K562 (cell line): ENCODE measurements around the gene FAM187B. TPM values are rescaled to one million over a fixed set of nuclear protein-coding genes. Genes with fewer than 3 reads are reported as not detected.

Experiments used
- ATF4 ChIP-seq: fragments of 450-650 bp; formaldehyde crosslinking; IDR thresholded peaks from 2 replicates; pipeline ENCODE4 v1.4.0; 2022; ENCODE audit warnings: mild to moderate bottlenecking, moderate library complexity
- CBFA2T2 ChIP-seq: fragments of 450-650 bp; conservative IDR thresholded peaks from 2 replicates; pipeline ENCODE4 v1.6.1; 2017; ENCODE audit warnings: mild to moderate bottlenecking
- CBFB ChIP-seq: sonication (generic); formaldehyde crosslinking; IDR thresholded peaks from 2 replicates; pipeline ENCODE4 v1.4.0; 2020; ENCODE audit warnings: mild to moderate bottlenecking, missing genetic modification reagents
- CBX1 ChIP-seq: sonication (generic); IDR thresholded peaks from 2 replicates; pipeline ENCODE4 v1.6.1; 2016; ENCODE audit warnings: antibody characterized with exemption, low read depth, mild to moderate bottlenecking
- ESRRB ChIP-seq: fragments of 250-450 bp; sonication (Bioruptor Pico); IDR thresholded peaks from 2 replicates; pipeline ENCODE4 v1.5.0; 2020; ENCODE audit warnings: mild to moderate bottlenecking, moderate library complexity, borderline replicate concordance
- GABPA ChIP-seq: fragments of 200-800 bp; sonication (Bioruptor generic); conservative IDR thresholded peaks from 2 replicates; pipeline ENCODE4 v1.6.1; 2016; ENCODE audit warnings: low read depth, missing genetic modification characterization, missing compliant biosample characterization
- MAZ ChIP-seq, 2 experiments: fragments of 450-650 bp in 1 of 2; sonication (generic) in 1 of 2; formaldehyde crosslinking; IDR thresholded peaks in 1 of 2; conservative IDR thresholded peaks in 1 of 2; 2 replicates each; pipeline versions ENCODE4 v1.4.0 to v1.5.0; 2020; ENCODE audit warnings: mild to moderate bottlenecking in 1 of 2, missing genetic modification reagents in 1 of 2
- MTA1 ChIP-seq: fragments of 450-650 bp; IDR thresholded peaks from 2 replicates; pipeline ENCODE4 v1.6.1; 2017; ENCODE audit warnings: borderline replicate concordance
- PTBP1 ChIP-seq: fragments of 200-400 bp; formaldehyde crosslinking; IDR thresholded peaks from 2 replicates; pipeline ENCODE4 v1.6.1; 2017; ENCODE audit warnings: low read depth, low read length
- RAD21 ChIP-seq, 2 experiments: fragments of 250-450 bp in 1 of 2; fragments of 450-650 bp in 1 of 2; sonication (Bioruptor Pico) in 1 of 2; formaldehyde crosslinking in 1 of 2; IDR thresholded peaks in 1 of 2; conservative IDR thresholded peaks in 1 of 2; 2 replicates each; pipeline versions ENCODE4 v1.4.0 to v1.8.0; 2020 to 2022; ENCODE audit warnings: mild to moderate bottlenecking in 2 of 2, moderate library complexity in 1 of 2
- TCF7 ChIP-seq: sonication (generic); IDR thresholded peaks from 2 replicates; pipeline ENCODE4 v1.6.1; 2016; ENCODE audit warnings: antibody characterized with exemption, borderline replicate concordance
- TCFL5 ChIP-seq: fragments of 250-450 bp; sonication (Bioruptor Pico); conservative IDR thresholded peaks from 2 replicates; pipeline ENCODE4 v1.6.1; 2021; ENCODE audit warnings: mild to moderate bottlenecking, moderate library complexity, matching md5 sums
- ZNF146 ChIP-seq: IDR thresholded peaks from one replicate; pipeline ENCODE4 v1.6.1; 2018; ENCODE audit warnings: missing compliant biosample characterization; ENCODE audit not compliant: unreplicated experiment
- polyA plus RNA-seq, 8 experiments: library from polyadenylated mRNA; depleted of rRNA in 4 of 8; stranded (reverse) in 5 of 8; unstranded in 3 of 8; fragments of >200 nt; fragmentation: Nextera tagmentation in 2 of 8; fragmentation: Illumina TruSeq in 1 of 8; extraction: Ambion mirVana in 2 of 8; extraction: Trizol in 1 of 8; gene quantifications; 2 replicates each; pipeline versions ENCODE4 v1.2.1 to v1.2.3, GENCODE V29; 2011 to 2014; ENCODE audit warnings: inconsistent platforms in 1 of 8, missing spikeins in 1 of 8
- total RNA-seq, 7 experiments: library from RNA; depleted of rRNA in 6 of 7; stranded (reverse); fragments of >200 nt in 6 of 7; fragmentation: Illumina TruSeq in 2 of 7; extraction: Trizol in 2 of 7; gene quantifications; 2 replicates each; pipeline versions ENCODE4 v1.2.1 to v1.2.3, GENCODE V29; 2011 to 2021; ENCODE audit warnings: low replicate concordance in 1 of 7
- TF ChIP-seq, protein P1 (sequence below): fragments of 250-450 bp; sonication (Bioruptor Pico); IDR thresholded peaks from 2 replicates; pipeline ENCODE4 v1.8.0; 2022; ENCODE audit warnings: inconsistent platforms
- TF ChIP-seq, protein P2 (sequence below), 3 experiments: IDR thresholded peaks in 2 of 3; conservative IDR thresholded peaks in 1 of 3; 2 replicates each; pipeline ENCODE4 v1.5.1; 2011 to 2012; ENCODE audit warnings: low read length in 3 of 3, mild to moderate bottlenecking in 3 of 3, control low read depth in 2 of 3, improper control_type of control experiment in 1 of 3, inconsistent platforms in 1 of 3, low read depth in 1 of 3, mixed read lengths in 1 of 3, moderate library complexity in 1 of 3; ENCODE audit not compliant: insufficient read depth in 2 of 3
- TF ChIP-seq, protein P3 (sequence below): sonication (generic); formaldehyde crosslinking; IDR thresholded peaks from 2 replicates; pipeline ENCODE4 v1.8.0; 2022; ENCODE audit warnings: missing genetic modification reagents, mild to moderate bottlenecking, moderate library complexity, borderline replicate concordance
- TF ChIP-seq, protein P4 (sequence below): fragments of 250-450 bp; sonication (Bioruptor Pico); IDR thresholded peaks from 2 replicates; pipeline ENCODE4 v1.8.0; 2022; ENCODE audit warnings: moderate library complexity, mild to moderate bottlenecking, inconsistent platforms

FAM187B gene
- total and polyA plus RNA-seq, 9 of the 15 experiments (the other 6 are each of a cell fraction or from before 2014, with no cell fraction given), result 0.04 to 0.09 TPM; not detected in 7

DNA sequence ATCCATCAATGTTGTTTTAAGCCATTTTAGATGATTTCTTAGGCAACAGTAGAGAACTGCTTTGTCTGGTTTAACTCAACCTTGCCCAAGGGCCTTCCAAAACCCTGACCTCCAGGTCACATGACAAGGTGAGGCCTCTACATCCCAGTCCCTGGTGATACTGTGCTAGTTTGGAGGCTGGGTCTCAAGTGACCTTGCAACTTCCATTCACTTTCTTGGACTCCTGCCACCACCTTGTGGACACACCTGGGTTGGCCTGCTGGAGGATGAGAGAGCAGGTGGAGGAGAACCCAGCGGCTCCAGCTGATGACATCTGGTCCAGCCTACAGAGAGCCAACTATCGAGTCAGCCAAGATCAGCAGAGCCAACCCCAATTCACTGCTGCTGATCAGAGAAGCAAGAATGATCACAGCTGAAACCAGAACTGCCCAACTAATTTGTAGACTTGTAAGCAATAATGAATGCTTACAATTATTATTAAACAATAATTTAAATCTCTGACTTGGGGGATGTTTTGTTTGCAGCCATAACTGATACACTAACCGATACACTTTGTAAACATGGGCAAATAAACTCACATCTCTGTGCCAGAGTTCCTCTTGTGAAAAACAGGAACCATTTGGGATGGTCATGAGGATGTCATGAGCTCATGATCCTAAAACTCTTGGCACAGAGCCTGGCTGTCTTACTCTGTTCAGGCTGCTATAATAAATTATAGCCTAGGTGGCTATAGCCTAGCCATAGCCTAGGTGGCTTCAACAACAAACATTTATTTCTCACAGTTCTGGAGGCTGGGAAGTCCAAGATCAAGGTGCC lies 11.5 kb downstream of the FAM187B start (continued):
- no peak for TF ChIP-seq GABPA (tag)
- 0 out of 2 replicates have a peak, but pooled peaks have one; percentile 4 for TF ChIP-seq CBX1
- TF ChIP-seq, protein P1, sequence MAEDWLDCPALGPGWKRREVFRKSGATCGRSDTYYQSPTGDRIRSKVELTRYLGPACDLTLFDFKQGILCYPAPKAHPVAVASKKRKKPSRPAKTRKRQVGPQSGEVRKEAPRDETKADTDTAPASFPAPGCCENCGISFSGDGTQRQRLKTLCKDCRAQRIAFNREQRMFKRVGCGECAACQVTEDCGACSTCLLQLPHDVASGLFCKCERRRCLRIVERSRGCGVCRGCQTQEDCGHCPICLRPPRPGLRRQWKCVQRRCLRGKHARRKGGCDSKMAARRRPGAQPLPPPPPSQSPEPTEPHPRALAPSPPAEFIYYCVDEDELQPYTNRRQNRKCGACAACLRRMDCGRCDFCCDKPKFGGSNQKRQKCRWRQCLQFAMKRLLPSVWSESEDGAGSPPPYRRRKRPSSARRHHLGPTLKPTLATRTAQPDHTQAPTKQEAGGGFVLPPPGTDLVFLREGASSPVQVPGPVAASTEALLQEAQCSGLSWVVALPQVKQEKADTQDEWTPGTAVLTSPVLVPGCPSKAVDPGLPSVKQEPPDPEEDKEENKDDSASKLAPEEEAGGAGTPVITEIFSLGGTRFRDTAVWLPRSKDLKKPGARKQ (CRISPR knock-in tag), result no peak
- no peak for TF ChIP-seq CBFA2T2
- TF ChIP-seq ESRRB (CRISPR knock-in tag), result no peak
- TF ChIP-seq ATF4, result no peak
- TF ChIP-seq MAZ (CRISPR knock-in tag; conservative IDR thresholded peaks at IDR 0.05 in 1 of 2, IDR thresholded peaks at IDR 0.05 in 1 of 2), result no peak
- TF ChIP-seq TCFL5 (CRISPR knock-in tag), result no peak
- TF ChIP-seq, protein P2, sequence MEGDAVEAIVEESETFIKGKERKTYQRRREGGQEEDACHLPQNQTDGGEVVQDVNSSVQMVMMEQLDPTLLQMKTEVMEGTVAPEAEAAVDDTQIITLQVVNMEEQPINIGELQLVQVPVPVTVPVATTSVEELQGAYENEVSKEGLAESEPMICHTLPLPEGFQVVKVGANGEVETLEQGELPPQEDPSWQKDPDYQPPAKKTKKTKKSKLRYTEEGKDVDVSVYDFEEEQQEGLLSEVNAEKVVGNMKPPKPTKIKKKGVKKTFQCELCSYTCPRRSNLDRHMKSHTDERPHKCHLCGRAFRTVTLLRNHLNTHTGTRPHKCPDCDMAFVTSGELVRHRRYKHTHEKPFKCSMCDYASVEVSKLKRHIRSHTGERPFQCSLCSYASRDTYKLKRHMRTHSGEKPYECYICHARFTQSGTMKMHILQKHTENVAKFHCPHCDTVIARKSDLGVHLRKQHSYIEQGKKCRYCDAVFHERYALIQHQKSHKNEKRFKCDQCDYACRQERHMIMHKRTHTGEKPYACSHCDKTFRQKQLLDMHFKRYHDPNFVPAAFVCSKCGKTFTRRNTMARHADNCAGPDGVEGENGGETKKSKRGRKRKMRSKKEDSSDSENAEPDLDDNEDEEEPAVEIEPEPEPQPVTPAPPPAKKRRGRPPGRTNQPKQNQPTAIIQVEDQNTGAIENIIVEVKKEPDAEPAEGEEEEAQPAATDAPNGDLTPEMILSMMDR (IDR thresholded peaks at IDR 0.05 in 2 of 3, conservative IDR thresholded peaks at IDR 0.05 in 1 of 3; ENCODE audit: insufficient read depth in 2 of 3, low read depth in 1 of 3, low read length in 3 of 3), result 0 out of 6 replicates have a peak, but pooled peaks of 1 of the 3 experiments have one; percentile 20
- TF ChIP-seq MTA1, result no peak
- no peak for TF ChIP-seq CBFB (CRISPR knock-in tag)
- peak in 1 of 2 experiments; percentile 46; a peak in 2 of 4 replicates for TF ChIP-seq RAD21 (CRISPR knock-in tag; conservative IDR thresholded peaks at IDR 0.05 in 1 of 2, IDR thresholded peaks at IDR 0.05 in 1 of 2)
- TF ChIP-seq TCF7, result no peak
- TF ChIP-seq, protein P3, sequence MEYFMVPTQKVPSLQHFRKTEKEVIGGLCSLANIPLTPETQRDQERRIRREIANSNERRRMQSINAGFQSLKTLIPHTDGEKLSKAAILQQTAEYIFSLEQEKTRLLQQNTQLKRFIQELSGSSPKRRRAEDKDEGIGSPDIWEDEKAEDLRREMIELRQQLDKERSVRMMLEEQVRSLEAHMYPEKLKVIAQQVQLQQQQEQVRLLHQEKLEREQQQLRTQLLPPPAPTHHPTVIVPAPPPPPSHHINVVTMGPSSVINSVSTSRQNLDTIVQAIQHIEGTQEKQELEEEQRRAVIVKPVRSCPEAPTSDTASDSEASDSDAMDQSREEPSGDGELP, result no peak
- TF ChIP-seq, protein P4, sequence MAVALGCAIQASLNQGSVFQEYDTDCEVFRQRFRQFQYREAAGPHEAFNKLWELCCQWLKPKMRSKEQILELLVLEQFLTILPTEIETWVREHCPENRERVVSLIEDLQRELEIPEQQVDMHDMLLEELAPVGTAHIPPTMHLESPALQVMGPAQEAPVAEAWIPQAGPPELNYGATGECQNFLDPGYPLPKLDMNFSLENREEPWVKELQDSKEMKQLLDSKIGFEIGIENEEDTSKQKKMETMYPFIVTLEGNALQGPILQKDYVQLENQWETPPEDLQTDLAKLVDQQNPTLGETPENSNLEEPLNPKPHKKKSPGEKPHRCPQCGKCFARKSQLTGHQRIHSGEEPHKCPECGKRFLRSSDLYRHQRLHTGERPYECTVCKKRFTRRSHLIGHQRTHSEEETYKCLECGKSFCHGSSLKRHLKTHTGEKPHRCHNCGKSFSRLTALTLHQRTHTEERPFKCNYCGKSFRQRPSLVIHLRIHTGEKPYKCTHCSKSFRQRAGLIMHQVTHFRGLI, result no peak
- TF ChIP-seq ZNF146, result no peak
- TF ChIP-seq PTBP1, result no peak
